HG02798 (cell line): ENCODE data around the gene GPC1.

ENCODE experiments used
- ATAC-seq: cut with Tn5 transposase; IDR thresholded peaks from one replicate; pipeline ENCODE4 v1.9.1; 2021; ENCODE audit warnings: mild to moderate bottlenecking; ENCODE audit not compliant: unreplicated experiment, poor library complexity

The GPC1 gene

DNA sequence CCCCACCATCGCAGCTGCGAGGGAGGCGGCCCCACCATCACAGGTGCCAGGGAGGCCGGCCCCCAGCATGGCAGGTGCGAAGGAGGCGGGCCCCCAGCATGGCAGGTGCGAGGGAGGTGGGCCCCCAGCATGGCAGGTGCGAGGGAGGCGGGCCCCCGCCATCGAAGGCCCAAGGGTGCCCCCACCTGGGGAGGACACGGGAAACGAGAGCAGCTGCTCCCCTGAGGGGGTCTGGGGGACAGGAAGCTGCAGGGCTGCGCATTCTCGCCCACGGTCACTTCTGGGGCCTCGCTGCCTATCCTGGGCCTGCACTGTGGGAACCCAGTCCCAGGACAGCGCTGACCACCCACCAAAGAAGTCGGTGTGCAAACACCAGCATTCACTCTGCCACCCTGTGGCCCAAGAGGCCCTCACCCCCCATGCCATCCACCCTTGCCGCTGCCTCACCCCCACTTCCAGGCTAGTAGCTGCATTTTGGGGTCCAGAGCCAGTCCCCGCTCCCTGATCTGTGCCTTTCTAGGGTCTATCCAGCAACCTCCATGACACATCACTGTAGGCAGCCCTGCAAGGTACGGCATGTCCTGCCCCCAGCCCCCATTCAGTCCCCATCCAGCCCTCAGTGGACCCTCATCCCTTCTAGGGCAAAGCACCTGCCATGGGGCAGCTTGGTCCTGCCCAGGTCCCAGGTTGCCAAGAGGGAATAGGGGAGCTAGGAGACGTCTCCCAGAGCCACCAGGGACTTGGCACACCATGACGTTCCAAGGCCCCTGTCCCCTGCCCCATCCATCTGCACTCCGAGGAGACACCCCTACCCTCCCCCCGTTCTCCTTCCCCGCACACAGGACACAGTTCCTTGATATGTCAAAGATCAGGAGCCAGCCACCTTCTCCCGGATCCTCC, 24.0 kb upstream of the GPC1 start:
- ATAC-seq = no peak

DNA sequence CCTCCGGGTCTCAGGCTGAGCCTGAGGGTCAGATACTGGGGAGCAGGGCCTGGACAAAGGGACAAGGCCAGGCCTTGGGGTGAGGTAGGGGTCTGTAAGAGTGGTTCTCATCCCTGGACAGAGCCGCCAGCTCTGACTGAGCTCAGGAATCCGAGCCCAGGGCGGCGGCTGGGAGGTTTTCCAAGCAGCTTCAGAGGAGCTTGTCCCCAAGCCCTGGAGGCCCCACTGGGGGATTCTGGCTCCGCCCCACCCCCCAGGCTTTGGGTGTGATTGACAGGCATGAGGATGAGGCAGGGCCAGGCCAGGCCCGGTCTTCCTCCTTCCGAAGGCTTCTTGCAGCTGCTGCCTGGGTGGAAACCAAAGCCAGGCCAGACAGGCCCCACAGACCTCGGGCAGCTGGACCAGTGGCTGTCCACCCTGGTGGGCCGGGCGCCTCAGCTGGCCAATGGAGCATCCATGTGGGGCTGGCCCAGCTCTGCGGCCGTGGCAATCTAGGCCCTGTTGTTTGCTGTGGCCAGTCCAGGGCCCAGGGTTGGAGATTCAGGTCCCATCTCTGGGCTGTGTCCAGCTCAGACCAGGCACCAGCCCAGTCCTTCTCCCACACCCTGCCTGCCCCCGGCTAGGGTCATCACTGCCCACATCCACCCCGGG, 23.1 kb upstream of the GPC1 start:
- no peak for ATAC-seq

DNA sequence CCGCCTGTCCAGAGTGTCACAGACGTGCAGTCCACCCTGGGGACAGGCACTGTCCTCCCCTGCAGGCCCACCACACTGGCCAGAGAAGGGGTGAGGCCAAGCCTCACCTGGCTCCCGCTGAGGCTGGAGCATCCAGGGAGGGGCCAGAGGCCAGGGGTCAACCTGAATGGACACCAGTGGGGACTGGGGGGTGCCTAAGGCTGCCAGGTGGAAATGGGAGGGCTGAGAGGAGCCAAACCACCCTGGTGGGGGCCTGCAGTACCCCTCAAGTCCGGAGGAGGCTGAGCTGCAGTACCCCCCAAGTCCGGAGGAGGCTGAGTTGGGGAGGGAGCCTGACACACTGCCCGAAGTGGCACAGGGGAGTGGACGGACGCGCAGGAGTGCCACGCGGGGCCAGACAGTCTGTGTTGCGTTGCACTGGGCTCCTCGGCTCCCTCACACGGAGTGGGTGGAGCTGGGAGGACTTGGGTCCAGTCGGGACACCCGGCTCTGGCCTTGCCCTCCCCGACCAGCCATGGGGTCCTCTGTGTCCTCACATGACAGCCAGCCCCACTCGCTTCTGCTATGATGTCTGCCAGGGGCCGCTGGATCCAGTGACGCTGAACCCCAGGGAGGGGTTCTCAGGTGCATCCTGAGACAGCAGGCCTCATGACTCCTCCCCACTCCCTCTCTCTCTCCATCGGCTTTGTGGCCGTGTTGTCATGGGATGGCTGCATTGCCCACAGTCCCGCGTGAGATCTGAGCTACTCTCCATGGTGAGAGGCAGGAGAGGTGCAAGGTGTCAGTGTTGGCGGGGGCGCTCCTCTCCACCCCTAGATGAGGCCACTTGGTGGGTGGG, 22.3 kb upstream of the GPC1 start:
- ATAC-seq = no peak

DNA sequence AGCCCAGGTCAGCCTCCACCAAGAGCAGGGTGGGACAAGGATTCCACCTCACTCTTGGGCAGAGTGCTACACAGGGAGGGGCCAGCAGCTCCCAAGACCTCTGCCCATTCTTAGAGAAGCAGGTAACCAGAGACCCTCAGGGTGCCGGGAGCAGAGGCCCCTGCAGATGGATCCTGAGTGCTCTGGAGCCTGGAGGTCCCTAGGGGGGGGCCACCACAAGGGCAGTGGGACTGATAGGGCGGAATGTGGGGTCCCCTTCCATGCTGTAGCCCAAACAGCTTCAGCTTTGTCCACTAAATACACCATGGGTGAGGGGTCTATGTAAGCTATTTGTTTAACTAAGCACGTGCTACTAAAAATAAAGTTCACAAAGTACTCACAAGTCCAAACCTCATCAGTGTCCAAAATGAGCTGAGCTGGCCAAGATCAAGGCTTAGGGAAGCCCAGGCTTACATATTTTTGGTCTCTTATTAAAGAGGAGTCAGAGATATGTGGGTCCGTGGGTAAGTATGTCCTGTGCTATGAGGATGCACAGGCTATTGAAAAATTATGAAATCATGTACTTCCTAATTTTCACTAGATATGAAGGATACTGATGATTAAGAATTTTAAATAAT, 21.5 kb upstream of the GPC1 start:
- no peak for ATAC-seq

DNA sequence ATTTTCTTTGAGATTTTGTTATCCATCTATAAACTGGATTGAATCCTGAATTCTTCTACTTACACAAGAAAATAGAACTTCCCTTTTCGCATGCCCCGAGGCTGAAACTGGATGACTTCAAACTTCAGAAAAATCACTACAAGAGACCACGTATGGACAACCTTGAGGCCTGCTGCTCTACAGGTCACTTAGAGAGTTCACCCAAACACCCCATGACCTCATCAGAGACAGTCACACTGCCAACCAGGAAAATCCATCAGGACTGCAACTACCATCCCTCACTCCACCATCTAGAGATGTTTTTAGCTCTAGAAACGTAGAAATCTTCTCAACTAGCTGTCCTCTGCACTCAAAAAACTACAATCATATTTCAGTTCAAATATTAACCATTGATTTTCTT, 18.6 kb upstream of the GPC1 start:
- ATAC-seq = no peak

DNA sequence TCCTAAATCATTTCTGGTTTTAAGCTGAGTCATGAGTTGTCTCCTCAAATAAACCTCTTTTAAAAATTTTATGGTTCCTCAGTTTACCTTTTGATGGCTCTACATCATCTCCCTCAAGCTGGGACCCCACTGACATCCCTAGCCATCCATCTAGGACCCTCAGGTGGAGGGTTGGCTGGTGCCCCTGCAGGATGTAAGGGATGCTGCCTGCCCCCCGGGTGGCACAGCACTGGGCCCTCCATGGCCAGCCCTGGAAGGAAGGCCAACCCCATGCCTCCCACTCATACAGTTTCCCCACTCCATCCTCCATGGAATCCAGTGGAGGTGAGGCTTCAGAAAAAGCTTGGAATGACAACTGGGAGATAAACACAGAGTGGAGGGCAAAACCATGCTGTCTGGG, 17.2 kb upstream of the GPC1 start:
- no peak for ATAC-seq

DNA sequence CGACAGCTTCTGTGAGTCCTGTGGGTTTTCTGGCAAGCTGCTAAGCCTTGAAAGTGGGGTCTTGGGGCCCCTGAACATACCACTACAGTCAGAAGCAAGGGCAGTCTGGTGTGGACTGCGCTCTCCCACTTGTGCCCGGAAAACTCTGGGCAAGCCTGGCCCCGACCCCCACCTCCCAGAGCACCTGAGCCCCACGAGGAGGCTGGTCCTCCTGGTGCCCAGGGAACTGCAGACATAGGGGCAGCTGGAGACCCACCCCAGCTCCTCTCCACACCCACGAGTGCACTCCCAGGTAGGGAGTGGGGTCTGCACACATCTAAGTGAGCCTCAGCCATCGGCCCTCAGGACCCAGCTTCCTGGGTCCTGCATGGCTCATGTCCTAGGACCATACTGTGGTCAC, 16.2 kb upstream of the GPC1 start:
- ATAC-seq = no peak

DNA sequence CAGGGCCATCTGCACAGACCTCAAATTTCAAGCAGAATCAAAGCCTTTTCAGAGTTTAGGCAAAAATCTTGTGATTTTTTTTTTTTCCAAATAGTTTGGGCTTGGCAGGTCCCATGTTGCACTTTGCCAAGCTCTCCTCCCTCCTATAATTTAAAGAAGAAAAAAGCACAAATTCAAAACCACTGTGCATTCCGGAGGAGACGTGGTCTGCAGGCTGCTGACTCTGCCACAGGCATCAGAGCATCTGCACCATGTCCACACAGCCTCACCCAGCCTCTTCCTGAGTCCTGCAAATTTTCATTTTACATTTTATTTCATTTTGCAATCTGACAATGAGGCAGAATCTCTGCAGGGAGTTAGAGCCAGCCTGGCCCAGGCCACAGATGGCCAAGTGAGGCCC, 15.7 kb upstream of the GPC1 start:
- no peak for ATAC-seq

DNA sequence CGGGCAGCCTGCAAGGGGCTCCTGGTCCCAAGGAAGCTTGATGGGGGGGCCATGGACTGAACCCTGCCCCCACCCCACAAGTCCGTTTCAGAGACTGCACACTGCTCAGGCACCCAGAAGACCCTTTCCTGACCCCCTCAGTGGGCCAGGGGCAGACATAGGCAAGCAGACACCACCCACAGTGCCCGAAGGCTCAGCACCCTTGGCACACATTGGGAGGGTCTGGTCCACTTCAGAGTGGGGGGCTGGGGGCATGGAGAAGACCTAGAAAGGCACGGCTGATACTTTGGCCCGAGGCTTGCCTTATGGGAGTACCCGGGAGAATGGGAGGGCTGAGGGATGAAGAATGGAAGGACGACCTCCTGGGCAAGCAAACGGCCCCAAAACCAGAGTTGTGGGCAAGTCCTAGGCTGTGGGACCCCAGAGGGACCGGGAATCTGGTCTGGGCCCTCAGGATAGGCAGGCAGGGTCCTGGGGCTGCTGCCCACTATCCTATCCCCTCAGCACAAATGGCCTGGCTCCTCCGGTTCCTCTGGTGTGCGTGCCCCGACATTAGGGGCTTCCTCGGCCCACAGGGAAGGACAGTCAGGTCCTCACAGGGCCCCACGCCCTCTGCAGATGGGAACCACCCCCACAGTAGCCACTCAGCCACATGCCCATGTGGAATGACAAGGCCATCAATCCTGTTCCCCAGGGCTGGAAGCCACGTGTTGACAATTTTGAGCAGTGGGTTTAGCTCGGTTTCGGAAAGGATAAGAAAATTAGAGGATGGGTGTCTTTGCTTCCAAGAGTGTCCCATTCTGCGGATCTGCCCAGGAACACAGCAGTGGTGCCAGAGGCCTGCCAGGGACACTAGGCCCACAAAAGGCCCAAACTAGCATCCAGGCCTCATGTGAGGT, 15.0 kb upstream of the GPC1 start:
- no peak for ATAC-seq

DNA sequence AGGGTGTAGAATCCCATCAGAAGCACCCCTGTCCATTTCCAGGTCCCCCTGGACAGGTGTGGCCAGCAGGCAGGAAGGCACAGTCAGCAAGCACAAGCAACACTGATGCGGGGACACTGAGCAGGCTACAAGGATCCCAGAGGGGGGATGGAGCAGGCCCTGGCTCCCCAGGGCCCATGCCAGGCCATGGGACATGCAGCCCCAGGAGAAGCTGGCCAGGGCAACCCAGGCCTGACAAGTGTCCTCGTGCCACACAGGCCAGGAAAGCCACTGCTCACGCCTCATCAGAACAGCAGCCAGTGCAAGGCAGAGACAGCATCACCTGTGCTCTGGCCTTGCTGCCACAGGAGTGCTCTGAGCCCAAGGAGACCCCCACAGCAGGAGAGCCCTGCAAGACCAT, 14.1 kb upstream of the GPC1 start:
- ATAC-seq = no peak

DNA sequence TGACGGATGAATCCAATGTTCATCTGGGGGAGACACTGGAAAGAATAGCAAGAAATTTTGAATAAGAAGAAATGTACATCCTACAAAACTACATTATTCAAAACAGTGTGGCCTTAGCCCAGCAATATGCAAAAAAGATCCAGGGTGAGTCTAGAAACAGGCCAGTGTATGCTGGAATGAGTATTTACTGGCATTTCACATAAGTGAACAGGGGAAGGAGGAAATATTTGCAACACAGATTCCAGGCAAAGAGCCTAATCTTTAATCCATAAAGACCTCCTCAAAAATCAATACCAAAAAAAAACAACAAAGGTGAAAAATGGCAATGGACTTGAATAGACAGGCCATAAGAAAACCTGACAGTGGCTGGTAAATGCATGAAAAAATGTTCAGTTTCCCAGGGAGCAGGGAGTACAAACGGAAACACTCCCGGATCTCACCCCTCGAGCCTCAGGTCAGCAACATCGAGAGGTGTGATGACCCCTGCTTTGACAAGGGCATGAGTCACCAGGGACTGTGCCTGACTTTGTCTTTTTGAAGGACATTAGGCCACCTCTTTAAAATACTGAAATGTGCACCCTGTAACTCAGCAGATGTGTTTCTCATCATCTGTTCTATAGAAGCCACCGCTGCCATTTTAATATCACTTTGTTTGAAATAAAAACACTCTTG, 12.7 kb upstream of the GPC1 start:
- no peak for ATAC-seq

DNA sequence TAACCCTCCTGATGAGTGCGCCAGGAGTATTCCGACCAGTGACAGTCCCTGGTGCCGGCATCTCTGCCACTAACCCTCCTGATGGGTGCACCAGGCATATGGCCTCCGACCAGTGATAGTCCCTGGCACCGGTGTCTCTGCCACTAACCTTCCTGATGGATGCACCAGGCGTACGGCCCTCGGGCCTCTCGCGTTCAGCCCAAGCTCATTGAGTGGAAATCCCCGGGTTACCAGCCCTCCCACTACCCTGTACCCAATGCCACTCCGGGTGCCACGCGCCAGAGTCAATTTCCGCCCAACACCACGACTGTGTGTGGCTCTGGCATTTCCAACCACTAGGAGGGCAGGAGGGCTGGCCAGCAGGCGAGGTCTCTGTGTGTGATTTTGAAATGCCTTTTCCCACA, 11.7 kb upstream of the GPC1 start:
- no peak for ATAC-seq

DNA sequence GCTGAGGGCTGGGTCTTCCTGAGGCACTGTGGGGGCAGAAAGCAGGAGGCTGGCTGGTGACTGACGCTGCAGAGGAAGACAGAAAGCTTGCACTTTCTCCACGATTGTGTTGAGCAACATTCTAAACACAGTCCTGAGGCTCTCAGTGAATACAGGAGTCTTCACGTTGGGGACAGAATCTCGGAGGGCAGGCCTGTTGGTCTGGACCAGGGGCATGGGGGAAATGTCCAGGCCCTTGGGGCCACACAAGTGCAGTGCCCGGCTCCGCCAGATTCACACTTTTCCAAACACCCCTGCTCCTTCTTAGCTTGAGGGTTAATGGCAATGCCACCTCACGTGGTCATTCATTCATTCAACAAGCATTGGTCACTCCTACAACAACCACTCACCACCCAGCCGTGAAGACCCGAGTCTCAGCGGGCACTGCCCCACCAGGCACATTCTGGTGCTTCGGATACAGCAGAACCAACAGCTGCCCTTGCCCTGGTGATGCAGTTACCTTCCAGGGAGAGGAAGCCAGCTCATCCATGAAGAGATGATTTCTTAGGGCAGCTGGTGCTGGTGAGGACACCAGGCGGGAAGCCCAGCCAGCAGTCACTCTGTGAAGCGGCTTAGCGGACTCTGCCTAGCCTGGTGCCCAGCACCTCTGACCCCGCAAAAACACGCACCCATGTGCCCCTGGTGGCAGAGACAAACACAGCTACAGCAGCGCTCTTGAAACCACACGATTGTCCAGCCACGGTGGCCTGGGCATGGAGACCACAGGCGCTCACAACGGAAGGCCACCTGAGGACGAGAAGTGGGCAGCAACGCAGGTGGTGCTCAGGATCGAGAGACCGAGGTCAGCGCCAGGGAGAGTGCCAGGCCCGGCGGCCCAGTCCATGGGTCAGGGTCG, 10.9 kb upstream of the GPC1 start:
- ATAC-seq = no peak

DNA sequence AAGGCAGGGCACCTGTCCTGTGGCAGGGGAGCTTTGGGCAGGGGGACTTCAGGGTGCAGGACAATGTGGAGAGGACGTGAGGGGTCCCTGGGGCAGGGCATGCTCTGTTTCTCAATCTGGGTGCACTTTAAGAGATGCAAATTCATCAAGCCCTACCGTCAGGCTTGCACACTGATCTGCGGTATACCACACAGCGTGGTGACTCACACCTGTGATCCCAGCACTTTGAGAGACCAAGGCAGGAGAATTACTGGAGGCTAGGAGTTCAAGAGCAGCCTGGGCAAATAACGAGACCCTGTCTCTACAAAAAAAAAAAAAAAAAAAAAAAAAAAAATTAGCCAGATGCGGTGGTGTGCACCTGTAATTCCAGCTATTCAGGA, 10.2 kb upstream of the GPC1 start:
- ATAC-seq = no peak

DNA sequence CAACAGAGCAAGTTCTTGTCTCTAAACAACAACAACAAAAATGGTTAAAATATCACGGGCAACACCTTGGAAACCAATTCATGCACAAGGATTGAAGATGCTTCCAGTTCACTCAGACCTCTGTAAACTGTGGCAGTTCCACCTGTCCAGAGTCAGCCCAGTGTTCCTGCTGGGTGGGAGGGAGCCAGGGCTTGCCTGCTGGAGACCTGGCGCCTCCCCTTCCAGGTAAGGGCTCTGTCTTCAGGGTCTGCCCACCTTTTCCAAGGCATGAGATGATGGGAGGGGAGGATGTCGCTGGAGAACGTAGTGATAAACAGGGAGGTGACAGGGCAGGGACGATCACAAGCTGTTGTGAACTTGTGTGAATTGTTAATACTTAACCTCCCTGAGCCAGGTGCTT, 9.8 kb upstream of the GPC1 start:
- no peak for ATAC-seq

DNA sequence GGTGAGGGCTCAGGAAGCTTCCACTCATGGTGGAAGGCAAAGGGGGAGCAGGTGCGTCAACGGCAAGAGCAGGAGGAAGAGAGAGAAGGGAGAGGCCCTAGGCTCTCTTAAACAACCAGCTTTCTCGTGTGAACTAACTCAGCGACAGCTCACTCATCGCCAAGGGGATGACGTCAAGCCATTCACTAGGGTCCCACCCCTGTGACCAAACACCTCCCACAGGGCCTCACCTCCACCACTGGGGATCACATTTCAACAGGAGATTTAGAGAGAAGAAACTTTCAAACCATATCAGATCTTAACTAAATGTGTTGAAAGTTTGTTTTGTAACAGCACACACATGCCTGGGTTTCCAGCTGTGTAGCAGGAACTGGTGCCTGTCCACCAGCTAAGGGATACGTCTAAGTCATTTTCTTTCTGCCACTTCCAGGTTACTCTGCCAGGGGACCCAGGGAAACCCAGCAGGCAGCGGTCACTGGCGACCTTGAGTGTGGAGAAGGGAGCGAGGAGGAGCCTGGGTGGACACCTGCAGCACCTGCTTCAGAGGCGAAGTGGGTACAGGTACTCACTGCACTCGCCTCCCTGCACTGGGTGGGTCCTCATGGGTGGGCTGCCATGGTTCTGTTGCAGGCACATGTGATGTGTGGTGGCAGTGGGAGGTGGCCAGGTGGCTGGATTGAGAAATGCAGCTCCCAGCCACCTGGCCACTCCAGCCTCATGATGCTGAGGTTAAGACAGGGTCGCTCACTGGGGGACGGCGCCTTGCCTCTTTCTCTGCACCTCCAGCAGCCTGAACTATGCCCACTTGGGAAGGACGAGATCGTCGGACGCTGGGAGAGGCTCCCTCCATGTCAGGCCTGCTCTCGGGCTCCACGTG, 8.4 kb upstream of the GPC1 start:
- no peak for ATAC-seq

DNA sequence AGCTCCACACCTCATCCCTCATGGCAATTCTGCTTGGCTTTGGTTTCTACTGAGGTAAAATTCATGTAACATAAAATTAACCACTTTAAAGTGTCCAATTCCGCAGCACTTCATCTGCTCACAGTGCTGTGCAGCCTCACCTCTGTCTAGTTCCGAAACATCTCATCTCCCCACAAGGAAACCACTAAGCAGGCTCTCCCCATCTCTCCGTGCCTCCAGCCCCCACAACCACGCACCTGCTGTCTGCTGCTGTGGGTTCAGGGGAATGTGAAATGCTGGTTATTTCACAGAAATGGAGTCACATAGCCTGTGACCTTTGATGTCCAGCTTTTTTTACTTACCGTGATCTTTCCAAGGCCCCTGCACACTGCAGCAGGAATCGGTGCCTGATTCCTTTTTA, 7.7 kb upstream of the GPC1 start:
- ATAC-seq = no peak
